HG03571 (cell line): ENCODE data around the gene GLB1L.
"Not testable (repeated sequence)": the region's sequence is repeated elsewhere in the genome, so short reads cannot be mapped to it uniquely, and the experiment has no call there.

Experiments used
- ATAC-seq: cut with Tn5 transposase; IDR thresholded peaks from one replicate; pipeline ENCODE4 v1.9.1; 2021; ENCODE audit not compliant: unreplicated experiment

Gene GLB1L

DNA sequence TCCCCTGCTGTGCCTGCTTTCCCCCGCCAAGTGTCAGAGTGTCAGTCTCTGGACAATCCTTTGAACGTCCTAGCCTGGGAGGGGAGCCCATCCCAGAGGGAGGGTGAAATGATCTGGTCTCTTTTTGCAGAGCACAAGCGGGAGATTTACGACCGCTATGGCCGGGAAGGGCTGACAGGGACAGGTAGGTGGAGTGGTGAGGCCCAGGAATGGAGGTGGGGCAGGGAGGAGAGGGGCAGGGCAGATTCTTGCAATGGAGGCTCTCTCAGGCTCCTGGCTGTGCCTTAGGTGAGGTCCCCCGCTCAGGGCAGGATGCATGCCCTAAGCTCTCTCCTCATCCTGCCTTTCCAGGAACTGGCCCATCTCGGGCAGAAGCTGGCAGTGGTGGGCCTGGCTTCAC is 36.3 kb upstream of the GLB1L start:
- no peak for ATAC-seq

DNA sequence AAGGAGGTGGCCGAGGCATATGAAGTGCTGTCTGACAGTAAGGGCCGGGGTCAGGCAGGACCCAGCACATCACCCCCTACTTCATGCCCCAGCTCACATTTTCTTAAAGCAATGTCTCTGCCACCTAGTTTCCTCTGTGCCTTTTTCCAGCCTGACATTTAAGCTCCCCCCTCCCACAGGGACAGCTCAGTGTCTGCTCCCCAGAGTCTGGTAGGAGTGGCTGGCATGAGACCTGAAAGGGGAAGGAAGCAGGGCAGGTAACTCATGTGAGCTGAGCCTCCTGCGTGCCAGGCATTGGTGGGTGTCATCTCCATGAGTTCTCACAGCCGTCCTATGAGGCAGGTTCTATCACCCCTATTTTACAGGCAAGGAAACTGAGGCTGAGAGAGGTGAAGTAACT is 35.4 kb upstream of the GLB1L start:
- no peak for ATAC-seq

DNA sequence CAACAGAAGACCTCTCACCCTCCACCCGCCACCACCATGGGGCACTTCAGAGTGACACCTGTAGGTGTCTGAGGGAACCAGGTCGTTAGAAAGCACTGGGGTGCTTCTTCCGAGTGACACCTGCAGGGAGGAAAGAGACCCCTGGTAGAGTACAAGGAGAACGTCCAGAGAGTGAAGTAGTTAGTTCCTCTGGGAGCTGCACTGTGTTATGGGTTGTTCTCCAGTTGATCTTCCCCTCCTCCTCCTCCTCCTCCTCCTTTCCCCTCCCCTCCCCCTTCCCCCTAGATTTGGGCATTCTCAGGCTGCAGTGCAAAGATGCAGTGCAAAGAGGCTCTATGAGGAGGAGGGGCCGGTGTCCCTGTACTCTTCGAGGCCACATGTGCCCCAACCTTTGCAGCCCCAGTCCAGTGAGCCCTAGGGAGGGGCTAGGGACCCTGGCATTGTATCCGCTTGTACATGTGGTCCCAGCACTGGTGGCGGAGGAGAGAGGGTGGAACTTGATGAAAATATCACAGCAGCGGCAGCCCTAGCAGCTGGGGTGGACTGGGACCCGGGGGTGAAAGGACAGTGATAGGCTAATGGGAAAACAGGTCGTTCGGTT is 34.8 kb upstream of the GLB1L start:
- ATAC-seq, result no peak

DNA sequence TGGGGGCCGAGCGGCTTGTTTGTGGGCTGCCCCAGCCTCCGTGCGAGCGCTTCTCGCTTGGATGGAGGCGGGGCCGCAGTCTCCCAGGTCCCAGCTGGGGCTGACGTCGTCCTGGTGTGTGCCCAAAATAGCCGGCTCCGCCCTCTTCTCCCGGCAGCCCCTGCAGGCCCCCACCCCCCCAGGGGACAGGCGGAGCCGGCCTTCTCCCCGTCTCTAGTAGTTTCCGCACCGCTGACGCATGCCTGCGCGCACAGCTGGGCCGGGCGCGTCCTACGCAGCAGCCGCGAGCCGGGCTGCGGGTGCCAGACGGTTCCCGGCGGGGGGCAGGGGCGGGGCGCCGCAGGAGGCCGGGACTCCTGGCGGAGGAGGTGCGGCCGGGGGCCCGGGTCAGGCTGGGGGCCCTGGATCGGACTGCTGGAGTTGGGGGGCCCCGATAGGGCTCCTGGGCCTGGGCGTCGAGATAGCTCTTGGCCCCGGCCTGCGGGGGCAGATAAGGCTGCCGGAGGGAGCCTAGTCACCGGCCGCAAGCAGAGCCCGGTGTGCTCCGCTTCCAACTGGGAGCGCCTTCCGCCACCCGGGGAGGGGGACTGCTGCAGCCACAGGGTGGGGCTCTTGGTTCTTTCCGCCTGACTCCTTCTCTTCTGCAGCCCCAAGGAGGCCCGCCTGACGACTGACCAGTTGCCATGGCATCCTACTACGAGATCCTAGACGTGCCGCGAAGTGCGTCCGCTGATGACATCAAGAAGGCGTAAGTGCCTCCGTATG is 34.1 kb upstream of the GLB1L start, which contains the start of gene DNAJB2:
TSS of gene DNAJB2 (plus strand) at position 216 of the 765 bp plus-strand sequence. CDS start at position 684, 468 bp downstream.
- peak; percentile 83 for ATAC-seq

DNA sequence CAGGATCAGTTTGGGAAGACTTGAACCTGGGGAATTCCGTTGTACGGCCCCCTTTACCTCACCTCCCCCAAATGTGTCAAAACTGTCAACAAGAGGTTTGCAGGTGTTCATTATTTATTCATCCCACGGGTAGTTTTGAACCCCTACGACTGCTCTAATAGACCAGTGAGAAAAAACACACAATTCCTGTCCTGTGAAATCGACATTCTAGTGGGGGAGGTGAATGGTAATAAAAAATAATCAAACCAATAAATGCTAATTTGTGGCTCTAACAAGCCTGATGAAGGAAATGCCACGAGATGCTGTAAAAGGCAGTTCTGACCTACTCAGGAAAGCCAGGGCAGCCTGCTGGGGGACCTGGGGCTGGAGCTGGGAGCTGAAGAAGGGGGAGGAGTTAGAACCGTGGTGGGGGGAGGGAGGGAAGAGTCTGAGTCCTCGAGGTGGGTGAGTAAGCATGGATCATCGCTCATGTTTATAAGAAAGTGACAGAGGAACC is 33.5 kb upstream of the GLB1L start:
- ATAC-seq, result no peak

DNA sequence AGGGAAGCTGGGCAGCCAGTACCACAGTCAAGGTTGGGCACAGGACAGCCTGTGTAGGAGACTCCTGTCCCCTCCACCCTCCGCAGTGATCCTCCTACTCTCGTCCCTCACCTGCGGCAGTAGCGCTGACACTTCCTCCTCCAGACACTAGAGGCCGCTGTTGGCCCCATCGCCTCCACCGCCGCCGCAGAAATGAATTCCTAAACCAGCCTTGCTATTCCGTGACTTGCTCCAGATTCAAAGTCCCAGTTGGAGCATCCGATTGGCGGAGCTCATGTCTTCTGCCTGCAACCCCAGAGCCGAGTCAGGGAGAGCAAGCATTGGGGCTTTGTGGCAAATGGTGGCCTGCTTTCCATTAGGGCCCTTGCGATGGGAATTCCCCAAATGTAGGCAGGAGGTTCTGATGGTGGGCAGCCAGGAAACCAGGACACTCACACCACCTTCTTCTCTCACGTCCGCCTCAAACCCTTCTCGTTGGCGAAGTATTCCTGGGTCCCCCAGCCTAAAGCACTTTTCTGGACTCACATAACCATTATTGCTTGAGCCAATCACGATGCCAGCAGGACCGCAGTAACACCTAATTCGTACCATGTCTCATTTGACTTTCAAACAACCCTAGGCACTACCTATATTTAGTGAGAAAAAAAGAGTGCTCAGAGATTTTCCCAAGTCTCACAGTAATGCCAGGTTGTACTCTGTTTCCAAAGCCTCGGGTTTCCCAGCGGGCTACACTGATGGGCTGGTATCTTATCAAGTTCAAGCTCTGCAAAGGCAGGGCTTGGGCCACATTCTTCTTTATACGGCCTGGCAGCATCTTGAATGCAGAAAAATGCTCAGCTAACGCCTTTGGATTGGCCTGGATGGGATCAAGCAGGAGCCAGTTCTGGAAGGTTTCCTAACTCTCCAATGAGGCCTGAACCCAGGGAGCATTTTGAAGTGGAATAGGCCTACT is 32.7 kb upstream of the GLB1L start:
- ATAC-seq, result peak; percentile 26

DNA sequence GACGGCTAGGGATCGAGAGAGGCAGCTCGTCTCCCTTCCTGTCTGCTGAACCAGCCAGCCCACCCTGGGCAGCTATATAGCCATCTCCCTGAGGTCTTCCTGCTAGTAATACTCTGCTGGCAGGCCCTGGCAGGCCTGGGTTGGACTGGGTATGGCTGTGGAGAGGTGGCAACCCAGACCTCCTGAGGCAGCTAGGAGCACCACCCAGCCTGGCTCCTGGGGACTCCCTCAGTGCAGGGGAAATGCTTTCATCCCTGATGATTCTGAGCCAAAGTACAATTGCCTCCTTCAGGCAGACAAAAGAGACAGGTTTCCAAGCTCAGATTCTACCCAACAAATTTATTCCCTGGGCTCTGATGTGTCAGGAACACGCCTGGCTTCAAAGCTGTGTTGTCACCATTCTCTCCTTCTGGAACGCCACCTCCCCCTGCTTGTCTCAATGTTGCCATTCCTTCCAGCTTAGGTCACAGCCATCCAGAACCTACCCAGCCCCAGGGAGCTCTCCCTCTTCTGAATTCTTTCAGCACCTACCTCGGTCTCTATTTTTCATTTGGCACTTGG is 29.2 kb upstream of the GLB1L start:
- ATAC-seq, result no peak

DNA sequence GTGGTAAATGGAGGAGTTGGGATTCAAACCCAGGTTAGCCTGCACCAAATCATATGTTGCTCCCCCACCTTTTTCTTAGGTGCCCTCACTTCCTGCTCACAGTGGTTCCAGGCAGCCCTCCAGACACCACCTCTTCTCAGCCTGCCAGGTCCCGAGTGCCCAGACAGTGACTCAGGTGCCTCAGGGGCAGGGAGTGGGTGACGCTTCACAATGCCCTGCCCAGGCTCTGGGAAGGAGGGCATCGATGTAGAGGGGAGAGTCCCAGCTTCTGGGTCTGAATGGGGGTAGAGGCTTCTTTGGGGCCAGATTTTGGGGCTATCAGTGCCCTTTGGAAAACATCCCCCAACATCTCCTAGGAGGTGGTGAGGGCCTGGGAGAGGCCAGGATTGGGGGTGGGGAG is 28.7 kb upstream of the GLB1L start:
- no peak for ATAC-seq

DNA sequence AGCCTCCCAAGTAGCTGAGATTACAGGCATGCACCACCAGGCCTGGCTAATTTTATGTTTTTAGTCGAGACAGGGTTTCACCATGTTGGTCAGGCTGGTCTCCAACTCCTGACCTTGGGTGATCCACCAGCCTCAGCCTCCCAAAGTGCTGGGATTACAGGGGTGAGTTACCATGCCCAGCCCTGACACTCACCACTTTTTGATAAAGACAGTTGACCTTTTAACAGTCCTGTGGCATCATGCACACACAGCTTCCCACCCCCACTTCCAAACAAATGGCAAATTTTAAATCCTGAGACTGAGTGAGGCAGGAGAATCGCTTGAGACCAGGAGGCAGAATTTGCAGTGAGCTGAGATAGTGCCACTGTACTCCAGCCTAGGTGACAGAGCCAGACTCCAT is 27.8 kb upstream of the GLB1L start:
- ATAC-seq, result no peak

DNA sequence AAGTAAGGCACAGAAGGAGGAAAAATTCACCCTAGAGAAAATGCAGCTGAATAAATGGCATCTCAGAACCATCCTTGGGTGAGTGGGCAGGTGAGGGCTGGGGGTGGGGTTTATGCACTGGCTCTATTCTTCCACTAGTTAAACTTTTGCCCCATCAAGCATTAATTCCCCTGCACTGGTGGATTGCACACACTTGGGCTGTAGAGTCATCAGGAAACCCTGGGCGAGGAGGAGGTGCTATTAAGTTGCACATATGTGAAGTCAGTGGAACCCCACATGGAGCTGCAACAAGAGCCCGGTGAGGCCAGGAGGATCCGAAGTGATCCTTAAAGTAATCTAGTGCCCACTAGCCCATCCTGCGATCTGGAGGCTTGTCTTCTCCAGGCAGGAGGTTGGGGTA is 27.1 kb upstream of the GLB1L start:
- no peak for ATAC-seq

DNA sequence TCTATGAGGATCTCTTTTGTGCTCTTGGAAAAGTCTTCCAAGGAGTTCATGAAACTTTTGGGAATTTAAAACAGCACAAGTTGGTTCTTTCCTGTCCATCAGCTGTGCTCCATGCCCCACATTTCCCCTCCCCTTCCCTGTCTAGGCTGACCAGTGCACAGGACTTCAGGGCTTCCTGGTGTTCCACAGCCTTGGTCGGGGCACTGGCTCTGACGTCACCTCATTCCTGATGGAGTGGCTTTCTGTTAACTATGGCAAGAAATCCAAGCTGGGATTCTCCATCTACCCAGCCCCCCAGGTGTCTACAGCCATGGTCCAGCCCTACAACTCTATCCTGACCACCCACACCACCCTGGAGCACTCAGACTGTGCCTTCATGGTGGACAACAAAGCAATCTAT is 25.8 kb upstream of the GLB1L start:
- no peak for ATAC-seq

DNA sequence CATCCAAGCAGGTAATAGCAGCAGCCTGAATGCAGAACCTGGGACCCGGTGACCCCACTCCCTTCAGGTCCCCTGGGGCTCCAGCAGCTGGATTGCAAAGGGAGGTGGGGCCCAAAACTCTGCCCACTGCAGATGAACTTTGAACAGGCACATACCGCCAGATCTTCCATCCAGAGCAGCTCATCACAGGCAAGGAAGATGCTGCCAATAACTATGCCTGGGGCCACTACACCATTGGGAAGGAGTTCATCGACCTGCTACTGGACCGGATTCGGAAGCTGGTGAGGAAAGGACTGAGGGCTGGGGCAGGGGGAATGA is 24.8 kb upstream of the GLB1L start:
- no peak for ATAC-seq

DNA sequence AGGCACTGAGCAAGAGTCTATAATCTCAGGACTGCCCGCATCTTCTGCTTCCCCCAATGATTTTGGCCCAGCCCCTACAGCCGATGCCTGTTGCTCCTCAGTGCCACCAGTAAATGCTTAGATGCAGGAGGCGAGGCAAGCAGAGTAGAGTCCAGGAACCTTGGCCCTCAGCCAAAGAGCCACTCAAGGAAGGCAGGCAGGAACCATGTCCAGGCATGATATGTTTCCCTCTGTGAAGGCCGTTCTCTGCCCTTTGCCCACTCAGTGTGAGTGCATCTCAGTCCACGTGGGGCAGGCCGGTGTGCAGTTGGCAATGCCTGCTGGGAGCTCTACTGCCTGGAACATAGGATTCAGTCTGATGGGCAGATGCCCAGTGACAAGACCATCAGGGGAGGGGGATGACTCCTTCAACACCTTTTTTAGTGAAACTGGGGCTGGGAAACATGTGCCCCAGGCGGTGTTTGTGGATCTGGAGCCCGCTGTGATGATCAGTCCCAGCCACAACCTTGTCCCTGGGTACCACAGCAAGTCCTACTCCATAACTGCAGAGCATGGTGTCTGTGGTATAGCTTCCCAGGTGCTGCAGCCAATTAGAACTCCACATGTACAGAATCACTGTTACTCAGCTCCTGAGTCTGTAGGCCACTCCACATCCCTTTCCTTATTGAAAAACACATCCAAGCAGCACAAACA is 24.3 kb upstream of the GLB1L start:
- no peak for ATAC-seq

DNA sequence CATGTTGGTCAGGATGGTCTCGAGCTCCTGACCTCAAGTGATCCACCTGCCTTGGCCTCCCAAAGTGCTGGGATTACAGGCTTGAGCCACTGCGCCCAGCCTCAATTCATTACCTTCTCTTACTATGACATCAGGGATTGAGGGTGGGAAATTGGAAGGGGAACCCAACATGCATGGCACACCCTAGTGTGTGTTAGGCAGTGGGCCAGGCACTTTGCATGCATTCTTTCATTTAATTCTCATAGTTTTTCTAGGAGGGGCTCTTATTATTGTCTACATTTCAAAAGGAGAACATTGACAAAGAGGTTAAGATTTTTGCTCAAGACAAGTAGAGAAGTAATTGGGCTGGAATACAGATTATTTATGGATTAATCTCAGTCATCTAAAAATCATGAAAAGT is 23.1 kb upstream of the GLB1L start:
- ATAC-seq, result no peak

DNA sequence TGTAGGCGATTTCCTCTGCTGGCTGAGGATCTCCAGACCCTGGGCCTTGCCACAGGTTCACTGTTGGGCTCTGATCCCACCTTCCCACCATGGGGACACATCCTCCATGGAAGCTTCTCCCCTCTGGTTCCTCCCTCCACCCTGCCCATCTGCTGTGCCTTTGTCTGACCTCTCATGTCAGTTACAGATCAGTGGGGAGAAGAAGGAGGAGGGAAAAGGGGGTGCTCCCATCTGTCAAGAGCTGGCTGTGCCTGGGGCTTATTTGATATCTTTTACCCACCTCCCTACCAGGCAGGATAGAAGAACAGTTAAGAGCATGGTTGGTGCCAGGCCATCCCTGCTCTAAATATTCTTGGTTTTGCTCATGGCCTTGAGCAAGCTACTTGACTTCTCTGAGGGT is 21.6 kb upstream of the GLB1L start:
- no peak for ATAC-seq

DNA sequence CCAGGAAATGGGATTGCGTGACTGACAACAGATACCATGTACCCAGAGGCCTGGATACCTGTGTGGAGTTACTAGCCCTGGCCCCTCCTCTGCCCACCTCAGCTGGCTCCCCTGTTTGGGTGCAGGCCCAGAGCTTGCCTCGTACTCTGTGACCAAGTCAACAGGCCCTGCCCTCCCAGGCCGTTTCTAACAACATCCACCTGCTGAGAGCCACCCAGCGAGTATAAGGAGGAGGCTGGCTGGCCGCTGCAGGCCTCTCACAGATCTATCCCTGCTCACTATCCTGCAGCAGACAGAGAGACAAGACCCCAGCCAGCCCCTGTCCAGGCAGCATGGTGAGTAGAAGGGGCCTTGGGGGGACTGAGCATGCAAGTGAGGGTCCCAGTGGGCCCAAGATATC is 21.0 kb upstream of the GLB1L start:
- ATAC-seq, result no peak

DNA sequence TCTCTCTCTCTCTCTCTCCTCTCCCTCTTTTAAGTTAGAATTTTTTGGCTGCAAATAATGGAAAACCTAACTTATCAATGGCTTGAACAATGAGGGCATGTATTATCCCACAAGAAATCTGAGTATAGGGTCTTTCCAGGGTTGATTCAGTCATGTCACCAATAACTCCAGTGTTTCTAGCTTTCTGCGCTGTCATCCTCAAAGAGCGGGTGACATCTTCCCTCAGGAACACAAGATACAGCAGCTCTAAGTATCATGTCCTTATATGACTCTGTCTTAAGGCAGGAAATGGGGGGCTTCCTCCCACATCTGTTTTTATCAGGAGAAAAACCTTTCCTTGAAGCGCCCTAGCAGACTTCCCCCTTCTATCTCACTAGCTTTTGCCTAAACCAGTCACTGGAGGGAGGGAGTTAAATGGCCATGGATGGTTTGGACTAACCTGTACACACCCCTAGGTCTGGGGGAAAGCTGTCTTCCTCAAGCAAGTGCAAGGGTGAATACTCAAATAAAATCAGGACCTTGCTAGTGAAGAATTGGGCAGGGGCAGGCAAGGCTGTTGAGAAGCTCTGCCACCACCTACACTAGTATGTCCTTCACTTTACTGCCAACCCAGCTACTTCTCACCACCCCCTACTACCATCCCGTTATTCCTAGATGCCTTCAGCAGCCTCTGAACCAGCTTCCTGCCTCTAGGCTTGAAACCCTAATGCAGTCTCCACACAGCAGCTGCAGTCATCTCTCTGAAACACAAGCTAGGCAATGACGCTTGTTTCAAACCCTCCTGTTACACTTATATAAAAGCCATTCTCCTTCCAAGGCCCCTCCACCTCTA is 16.0 kb upstream of the GLB1L start:
- ATAC-seq, result no peak

DNA sequence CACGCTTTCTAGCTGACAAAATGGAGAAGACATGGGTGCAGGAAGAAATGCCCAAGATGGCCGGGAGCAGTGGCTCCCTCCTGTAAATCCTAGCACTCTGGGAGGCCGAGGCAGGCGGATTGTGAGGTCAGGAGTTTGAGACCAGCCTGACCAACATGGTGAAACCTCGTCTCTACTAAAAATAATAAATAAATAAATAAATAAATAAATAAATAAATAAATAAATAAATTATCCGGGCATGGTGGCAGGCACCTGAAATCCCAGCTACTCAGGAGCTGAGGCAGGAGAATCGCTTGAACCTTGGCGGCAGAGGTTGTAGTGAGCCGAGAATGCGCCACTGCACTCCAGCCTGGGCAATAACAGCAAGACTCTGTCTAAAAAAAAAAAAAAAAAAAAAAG is 13.7 kb upstream of the GLB1L start:
- not testable (repeated sequence) for ATAC-seq

DNA sequence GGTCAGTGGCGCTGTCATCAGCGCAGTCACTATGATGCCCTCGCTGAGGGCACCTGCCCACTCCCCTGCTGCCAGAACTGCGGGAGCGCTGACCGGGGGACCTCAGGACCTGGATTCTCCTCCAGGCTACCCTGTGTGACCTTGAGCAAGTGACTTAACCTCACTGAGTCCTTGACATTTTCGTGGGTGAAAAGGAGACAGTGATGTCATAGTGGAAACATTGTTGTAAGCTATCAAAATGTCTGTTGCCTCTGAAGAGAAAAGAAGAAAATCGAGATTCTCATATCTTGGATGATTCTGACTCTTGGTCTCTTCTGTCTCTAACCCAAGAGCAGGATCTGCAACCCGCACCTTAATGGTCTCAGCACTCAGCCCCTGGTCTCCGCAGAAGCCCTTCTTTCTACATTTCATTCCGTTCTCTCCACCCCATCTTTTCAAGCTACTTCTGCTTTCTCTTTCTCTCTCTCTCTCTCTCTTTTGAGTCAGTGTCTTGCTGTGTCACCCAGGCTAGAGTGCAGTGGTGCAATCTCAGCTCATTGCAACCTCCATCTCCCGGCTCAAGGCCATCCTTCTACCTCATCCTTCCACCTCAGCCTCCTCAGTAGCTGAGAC is 9.5 kb upstream of the GLB1L start:
- peak; percentile 15 for ATAC-seq
